IPS DF 4.7 (cell line): ENCODE results near the gene PIKFYVE.
"Not testable (repeated sequence)": the region's sequence is repeated elsewhere in the genome, so short reads cannot be mapped to it uniquely, and the experiment has no call there.

ENCODE experiments used
- DNase-seq: peaks from one replicate; pipeline ENCODE4 v3.0.0-alpha.2; 2013; ENCODE audit warnings: low spot score; ENCODE audit errors: extremely low read depth

PIKFYVE gene

GRCh38 chr2:208297961-208298360 is 31.9 kb downstream of the PIKFYVE start:
- no peak for DNase-seq

- no peak for DNase-seq
These were observed 35.0 kb downstream of the PIKFYVE start for GRCh38 chr2:208300847-208301618.

DNA sequence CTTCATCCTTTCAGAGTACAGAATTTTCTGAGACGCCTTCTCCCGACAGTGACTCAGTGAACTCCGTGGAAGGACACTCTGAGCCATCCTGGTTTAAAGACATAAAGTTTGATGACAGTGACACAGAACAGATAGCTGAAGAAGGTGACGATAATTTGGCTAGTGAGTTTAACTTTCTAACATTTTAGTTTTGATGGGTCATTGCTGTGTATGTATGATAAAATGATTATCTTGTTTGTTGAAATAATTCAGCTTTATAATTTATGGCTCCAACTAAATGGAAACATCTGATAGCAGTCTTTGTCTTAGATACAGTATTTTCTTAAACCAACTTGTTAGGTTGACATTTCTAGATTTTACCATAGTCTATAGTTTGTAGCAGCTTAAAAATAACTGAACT is 38.1 kb downstream of the PIKFYVE start:
- no peak for DNase-seq

- no peak for DNase-seq
These were observed 38.6 kb downstream of the PIKFYVE start for GRCh38 chr2:208304695-208305094.

- DNase-seq: no peak
These were observed 40.2 kb downstream of the PIKFYVE start for GRCh38 chr2:208306291-208306690.

- DNase-seq: no peak
These were observed 45.3 kb downstream of the PIKFYVE start for GRCh38 chr2:208311321-208311720.

DNA sequence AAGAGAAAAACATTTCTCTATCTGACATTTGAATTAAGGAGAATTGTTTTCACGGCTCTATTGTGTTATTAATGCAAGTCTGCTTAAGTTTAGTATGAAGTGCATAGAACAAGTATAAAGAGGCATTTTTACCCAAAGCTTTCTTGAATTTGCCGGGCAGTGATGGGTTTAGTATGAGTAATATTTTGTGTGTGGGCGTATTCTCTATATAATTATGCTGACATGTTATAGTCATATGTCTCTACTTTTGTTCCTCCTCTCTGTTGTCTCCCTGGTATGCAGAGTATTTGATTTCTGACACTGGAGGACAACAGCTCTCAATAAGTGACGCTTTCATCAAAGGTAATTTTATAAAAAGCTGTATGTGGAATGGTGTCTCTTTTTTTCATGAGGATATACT is 45.9 kb downstream of the PIKFYVE start:
- no peak for DNase-seq

DNA sequence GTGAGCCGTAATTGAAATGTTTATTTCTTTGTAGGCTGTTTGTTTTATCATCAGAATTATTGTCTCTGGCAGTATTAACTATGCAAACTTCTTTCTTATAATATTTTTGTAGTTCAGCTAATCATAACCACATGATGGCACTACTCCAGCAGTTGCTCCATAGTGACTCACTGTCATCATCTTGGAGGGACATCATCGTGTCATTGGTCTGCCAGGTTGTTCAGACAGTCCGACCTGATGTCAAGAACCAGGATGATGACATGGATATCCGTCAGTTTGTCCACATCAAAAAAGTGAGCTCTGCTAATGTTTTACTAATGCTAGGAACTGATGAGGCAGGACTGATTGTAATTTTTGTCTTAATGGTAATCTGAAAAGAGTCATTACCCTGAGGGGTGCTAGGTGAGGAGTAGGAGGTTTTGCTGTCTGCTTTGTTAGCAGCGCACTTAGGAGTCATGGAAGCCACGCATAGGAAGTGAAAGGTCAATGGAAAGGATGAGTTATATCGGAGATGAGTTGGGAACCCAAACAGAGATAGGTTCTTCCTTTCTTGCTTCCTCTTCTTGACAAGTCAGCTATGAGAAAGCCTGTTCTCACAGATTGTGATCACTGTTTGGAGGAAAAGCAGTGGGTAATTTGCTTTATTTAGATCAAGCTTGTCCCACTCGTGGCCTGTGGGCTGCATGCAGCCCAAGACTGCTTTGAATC is 49.2 kb downstream of the PIKFYVE start:
- DNase-seq: no peak

DNA sequence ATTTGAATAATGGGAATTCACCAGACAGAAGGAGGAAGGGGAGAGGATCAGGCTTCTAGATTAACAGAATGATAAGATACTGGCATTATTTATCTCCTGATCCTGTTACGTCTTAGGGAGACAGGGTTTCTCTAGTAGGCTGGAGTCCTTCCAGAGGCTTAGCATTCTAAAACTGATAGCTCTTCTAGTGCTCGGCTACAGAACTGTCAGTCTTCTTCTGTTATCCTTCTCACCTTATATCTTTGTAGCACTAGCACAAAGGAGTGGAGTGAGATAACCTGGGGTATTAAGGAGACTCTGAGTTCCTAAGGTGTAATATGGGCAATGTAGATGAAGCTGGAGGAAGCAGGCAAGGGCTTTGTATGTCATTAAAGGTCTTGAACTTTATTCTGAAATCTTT is 52.1 kb downstream of the PIKFYVE start:
- DNase-seq: no peak

DNA sequence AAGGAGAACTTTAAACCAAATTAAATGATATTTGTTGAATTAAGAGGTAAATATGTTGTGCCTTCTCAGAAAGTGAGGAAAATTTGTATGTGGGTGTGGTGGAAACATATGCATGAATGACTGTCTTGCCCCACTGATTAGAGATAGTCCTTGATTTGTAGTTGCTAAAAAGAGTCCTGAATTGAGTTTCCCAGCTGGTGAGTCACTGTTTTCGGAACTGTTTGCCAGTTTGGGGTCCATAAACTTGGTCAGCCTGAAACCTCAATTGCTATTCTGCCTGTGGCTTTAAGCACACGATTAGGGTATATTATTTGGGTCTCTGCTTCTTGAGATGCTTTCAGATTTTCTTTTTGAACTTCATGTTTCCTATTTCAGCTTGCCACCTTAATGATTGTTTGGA is 53.3 kb downstream of the PIKFYVE start:
- no peak for DNase-seq

- DNase-seq: no peak
These were observed 54.6 kb downstream of the PIKFYVE start for GRCh38 chr2:208320686-208321085.

- DNase-seq: no peak
These were observed 60.0 kb downstream of the PIKFYVE start for GRCh38 chr2:208326016-208326415.

GRCh38 chr2:208329485-208329884 is 63.4 kb downstream of the PIKFYVE start:
- no peak for DNase-seq

- no peak for DNase-seq
These were observed 68.2 kb downstream of the PIKFYVE start for GRCh38 chr2:208334230-208334629.

- no peak for DNase-seq
These were observed 80.7 kb downstream of the PIKFYVE start for GRCh38 chr2:208346756-208347155.

GRCh38 chr2:208350610-208351009 is 84.6 kb downstream of the PIKFYVE start:
- DNase-seq: no peak

DNA sequence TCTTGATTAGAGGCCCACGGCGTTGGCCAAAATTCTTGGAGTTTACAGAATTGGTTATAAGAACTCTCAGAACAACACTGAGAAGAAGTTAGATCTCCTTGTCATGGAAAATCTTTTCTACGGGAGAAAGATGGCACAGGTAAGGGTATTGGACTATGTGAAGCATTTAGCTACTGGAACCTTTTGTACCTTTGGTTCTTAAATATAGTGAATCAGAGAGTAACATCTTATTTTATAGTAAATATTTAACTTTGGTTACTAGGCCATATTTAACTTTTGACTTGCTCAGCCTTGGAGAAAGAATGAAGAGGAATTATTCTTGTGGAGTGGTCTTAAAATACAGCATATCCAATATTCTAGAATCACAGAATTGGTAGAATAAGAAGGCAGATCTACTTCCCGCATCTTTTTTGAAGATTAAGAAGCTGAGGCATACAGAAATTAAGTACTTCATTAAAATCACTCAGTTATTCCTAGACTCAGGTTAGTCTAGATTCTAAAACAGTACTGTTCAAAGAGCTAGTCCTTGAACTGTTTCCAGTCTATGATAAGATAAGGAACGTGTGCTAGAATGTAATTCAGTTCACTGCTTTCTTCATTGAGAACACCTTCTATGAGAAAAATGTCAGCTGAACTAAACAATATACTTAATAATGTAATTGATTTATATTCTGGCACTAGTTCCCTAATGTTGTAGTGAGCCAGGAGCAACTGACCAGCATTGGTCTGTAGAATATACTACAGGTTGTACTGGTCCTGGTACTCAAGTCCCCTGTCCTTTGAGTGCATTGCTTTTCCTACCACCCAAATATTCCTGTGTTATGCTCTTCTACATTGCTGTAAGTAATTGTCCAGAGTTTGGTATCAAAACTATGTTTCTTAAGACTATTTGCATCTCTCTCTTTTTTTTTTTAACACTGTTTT is 86.9 kb downstream of the PIKFYVE start:
- no peak for DNase-seq

- DNase-seq: no peak
These were observed 88.9 kb downstream of the PIKFYVE start for GRCh38 chr2:208354964-208355381.

- not testable (repeated sequence) for DNase-seq
These were observed 90.4 kb downstream of the PIKFYVE start for GRCh38 chr2:208356420-208356819.

DNA sequence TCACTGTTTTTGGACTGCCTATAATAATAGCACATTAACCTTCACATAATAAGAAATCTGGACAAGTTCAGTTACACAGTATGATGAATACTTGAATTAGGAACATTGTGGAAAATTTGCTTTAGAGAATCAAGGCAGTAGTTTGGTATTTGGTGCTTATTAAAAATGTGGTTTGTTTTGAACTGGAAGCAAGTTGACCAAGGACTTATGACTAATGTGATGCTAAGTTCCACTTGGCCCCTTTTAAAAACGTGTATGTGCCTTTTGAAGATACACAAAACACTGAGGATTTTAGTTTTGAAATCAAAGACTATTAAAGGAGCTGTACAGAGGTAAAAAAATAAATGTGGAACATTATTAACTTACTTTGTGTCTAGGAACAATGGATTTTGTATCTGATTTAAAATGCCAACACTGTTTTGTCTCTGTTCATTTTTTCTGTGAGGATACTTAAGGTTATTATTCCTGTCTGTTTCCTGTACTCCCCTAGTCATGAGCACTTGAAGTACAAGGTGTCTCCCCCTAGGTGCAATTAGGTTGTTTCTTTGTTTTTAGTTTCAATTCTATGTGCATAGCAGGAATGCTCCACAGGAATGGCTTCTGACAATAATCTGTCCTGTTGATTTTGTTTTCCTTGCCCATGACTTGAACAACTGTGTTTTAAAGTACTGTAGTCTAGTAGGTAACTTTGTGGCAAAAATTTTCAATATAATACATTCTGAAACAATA is 91.0 kb downstream of the PIKFYVE start:
- DNase-seq: no peak
